ENCODE measurements around the gene DKK3. TPM values are rescaled to one million over a fixed set of nuclear protein-coding genes. Genes with fewer than 3 reads are reported as not detected.
A peak's percentile ranks its signal among the peaks of the same experiment; 100 is the strongest.

Gene DKK3
- total and polyA plus RNA-seq, 4 donors = 3.1 to 9.9 (median 7.1) TPM

DNA sequence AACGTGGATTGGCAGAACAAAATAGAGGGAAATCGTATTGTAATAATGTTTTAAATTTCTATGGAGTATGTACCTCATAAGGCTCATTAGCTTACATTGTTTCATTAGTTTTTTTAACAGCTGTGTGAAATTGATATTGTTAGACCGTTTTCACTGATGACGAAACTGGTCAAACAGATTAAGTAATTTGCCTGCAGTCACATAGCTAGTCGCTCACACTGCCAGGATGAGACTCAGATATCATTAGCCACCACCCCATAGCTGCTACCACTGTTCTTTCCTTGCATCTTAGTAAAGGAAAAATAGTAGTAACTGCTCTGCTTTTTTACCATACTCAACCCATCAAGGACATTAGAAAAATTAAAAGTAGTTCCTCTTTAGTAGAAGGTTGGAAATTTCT, 64.0 kb downstream of the DKK3 start:
- H3K4me1 ChIP-seq (ENCODE audit: control insufficient read depth in 4 of 4, insufficient read depth in 4 of 4, low read length in 3 of 4) = peaks cover 5 to 32% (median 13%) of the 10 kb centered on the region in 4 donors
- no peaks in the 10 kb centered on the region for H3K27me3 ChIP-seq (ENCODE audit: control insufficient read depth in 4 of 4, insufficient read depth in 4 of 4, low read length in 3 of 4)
- no peak overlapping the region for H3K27ac ChIP-seq (ENCODE audit: low read depth in 1 of 2, low read length in 2 of 2)
- H3K4me3 ChIP-seq (ENCODE audit: low read depth in 1 of 3, low read length in 3 of 3) = no peak overlapping the region
- DNase-seq (ENCODE audit: low spot score) = no peak
- no peaks in the 10 kb centered on the region for H3K9me3 ChIP-seq (ENCODE audit: control insufficient read depth in 4 of 4, low read length in 3 of 4)
- TF ChIP-seq, protein P1, sequence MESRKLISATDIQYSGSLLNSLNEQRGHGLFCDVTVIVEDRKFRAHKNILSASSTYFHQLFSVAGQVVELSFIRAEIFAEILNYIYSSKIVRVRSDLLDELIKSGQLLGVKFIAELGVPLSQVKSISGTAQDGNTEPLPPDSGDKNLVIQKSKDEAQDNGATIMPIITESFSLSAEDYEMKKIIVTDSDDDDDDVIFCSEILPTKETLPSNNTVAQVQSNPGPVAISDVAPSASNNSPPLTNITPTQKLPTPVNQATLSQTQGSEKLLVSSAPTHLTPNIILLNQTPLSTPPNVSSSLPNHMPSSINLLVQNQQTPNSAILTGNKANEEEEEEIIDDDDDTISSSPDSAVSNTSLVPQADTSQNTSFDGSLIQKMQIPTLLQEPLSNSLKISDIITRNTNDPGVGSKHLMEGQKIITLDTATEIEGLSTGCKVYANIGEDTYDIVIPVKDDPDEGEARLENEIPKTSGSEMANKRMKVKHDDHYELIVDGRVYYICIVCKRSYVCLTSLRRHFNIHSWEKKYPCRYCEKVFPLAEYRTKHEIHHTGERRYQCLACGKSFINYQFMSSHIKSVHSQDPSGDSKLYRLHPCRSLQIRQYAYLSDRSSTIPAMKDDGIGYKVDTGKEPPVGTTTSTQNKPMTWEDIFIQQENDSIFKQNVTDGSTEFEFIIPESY (IDR thresholded peaks at IDR 0.05) = peak; percentile 22
- TF ChIP-seq HNF4A (conservative IDR thresholded peaks at IDR 0.05) (peak; percentile 15), HNF4G (IDR thresholded peaks at IDR 0.05) (no peak), YY1 (IDR thresholded peaks at IDR 0.05) (peak; percentile 28), RAD21 (IDR thresholded peaks at IDR 0.05) (peak in 1 of 2 donors; percentile 15), FOXA1 (IDR thresholded peaks at IDR 0.05) (no peak), RXRA (IDR thresholded peaks at IDR 0.05) (peak in 1 of 2 donors; percentile 7)
- TF ChIP-seq, protein P2, sequence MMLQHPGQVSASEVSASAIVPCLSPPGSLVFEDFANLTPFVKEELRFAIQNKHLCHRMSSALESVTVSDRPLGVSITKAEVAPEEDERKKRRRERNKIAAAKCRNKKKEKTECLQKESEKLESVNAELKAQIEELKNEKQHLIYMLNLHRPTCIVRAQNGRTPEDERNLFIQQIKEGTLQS (IDR thresholded peaks at IDR 0.05) = peak; percentile 55
- H3K36me3 ChIP-seq (ENCODE audit: control insufficient read depth in 4 of 4, insufficient read depth in 3 of 4, low read depth in 1 of 4, low read length in 3 of 4) = peaks cover 0 to 14% (median 8%) of the 10 kb centered on the region in 4 donors
- 53% methylated on average over 5 of the region's 5 CpGs for WGBS
- no peak overlapping the region for H3K9ac ChIP-seq (ENCODE audit: low read depth in 1 of 2, low read length in 2 of 2)

DNA sequence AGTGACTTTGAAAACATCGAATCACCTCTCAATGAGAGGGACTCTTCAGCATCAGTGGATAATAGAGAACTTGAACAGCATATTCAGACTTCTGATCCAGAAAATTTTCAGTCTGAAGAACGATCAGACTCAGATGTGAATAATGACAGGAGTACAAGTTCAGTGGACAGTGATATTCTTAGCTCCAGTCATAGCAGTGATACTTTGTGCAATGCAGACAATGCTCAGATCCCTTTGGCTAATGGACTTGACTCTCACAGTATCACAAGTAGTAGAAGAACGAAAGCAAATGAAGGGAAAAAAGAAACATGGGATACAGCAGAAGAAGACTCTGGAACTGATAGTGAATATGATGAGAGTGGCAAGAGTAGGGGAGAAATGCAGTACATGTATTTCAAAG, 65.8 kb downstream of the DKK3 start:
- DNase-seq (ENCODE audit: low spot score) = no peak
- 93% methylated on average over 3 of the region's 3 CpGs for WGBS
- no peaks in the 10 kb centered on the region for H3K9me3 ChIP-seq (ENCODE audit: control insufficient read depth in 4 of 4, low read length in 3 of 4)
- no peak overlapping the region for H3K4me3 ChIP-seq (ENCODE audit: low read depth in 1 of 3, low read length in 3 of 3)
- H3K36me3 ChIP-seq (ENCODE audit: control insufficient read depth in 4 of 4, insufficient read depth in 3 of 4, low read depth in 1 of 4, low read length in 3 of 4) = peaks cover 0 to 18% (median 13%) of the 10 kb centered on the region in 4 donors
- TF ChIP-seq, protein P3, sequence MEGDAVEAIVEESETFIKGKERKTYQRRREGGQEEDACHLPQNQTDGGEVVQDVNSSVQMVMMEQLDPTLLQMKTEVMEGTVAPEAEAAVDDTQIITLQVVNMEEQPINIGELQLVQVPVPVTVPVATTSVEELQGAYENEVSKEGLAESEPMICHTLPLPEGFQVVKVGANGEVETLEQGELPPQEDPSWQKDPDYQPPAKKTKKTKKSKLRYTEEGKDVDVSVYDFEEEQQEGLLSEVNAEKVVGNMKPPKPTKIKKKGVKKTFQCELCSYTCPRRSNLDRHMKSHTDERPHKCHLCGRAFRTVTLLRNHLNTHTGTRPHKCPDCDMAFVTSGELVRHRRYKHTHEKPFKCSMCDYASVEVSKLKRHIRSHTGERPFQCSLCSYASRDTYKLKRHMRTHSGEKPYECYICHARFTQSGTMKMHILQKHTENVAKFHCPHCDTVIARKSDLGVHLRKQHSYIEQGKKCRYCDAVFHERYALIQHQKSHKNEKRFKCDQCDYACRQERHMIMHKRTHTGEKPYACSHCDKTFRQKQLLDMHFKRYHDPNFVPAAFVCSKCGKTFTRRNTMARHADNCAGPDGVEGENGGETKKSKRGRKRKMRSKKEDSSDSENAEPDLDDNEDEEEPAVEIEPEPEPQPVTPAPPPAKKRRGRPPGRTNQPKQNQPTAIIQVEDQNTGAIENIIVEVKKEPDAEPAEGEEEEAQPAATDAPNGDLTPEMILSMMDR (IDR thresholded peaks at IDR 0.05; ENCODE audit: low read depth, low read length, missing input control) = no peak
- TF ChIP-seq GABPA (IDR thresholded peaks at IDR 0.05 in 1 of 2, conservative IDR thresholded peaks at IDR 0.05 in 1 of 2) = no peak
- no peak for TF ChIP-seq SP1 (IDR thresholded peaks at IDR 0.05)
- TF ChIP-seq JUND (IDR thresholded peaks at IDR 0.05) = no peak
- TF ChIP-seq FOXA1 (IDR thresholded peaks at IDR 0.05) = no peak
- TF ChIP-seq HNF4G (IDR thresholded peaks at IDR 0.05) = no peak
- peaks cover 0 to 21% (median 4%) of the 10 kb centered on the region in 4 donors for H3K4me1 ChIP-seq (ENCODE audit: control insufficient read depth in 4 of 4, insufficient read depth in 4 of 4, low read length in 3 of 4)
- H3K27ac ChIP-seq (ENCODE audit: low read depth in 1 of 2, low read length in 2 of 2) = no peak overlapping the region
- H3K9ac ChIP-seq (ENCODE audit: low read depth in 1 of 2, low read length in 2 of 2) = no peak overlapping the region
- H3K27me3 ChIP-seq (ENCODE audit: control insufficient read depth in 4 of 4, insufficient read depth in 4 of 4, low read length in 3 of 4) = no peaks in the 10 kb centered on the region

DNA sequence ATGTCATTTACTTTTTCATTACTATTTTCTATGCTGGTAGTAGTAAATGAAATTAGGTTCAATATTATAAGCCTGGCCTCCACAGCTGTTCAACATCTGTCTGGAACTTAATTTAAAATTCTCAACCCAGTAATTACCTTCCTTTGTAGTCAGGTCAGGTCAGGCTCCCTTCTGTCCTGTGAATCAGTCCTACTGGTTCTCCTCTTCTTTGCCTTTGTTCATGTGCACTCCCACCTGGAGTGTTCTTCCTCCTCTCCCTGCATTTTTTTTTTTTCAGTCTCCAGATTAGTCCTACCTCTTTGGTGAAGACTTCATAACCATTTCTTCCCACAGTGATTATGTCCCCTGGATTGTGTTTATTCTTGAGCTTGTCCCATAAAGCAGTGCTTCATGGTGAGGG, 67.9 kb downstream of the DKK3 start:
- peaks cover 0 to 24% (median 14%) of the 10 kb centered on the region in 4 donors for H3K36me3 ChIP-seq (ENCODE audit: control insufficient read depth in 4 of 4, insufficient read depth in 3 of 4, low read depth in 1 of 4, low read length in 3 of 4)

More for the DNA sequence above, 67.9 kb downstream of the DKK3 start:
- Histone ChIP-seq H3K27ac (ENCODE audit: low read depth in 1 of 2, low read length in 2 of 2) (no peak overlapping the region), H3K4me1 (ENCODE audit: control insufficient read depth in 4 of 4, insufficient read depth in 4 of 4, low read length in 3 of 4) (peaks cover 0 to 18% (median 0%) of the 10 kb centered on the region in 4 donors), H3K27me3 (ENCODE audit: control insufficient read depth in 4 of 4, insufficient read depth in 4 of 4, low read length in 3 of 4) (no peaks in the 10 kb centered on the region), H3K9me3 (ENCODE audit: control insufficient read depth in 4 of 4, low read length in 3 of 4) (no peaks in the 10 kb centered on the region), H3K4me3 (ENCODE audit: low read depth in 1 of 3, low read length in 3 of 3) (no peak overlapping the region), H3K9ac (ENCODE audit: low read depth in 1 of 2, low read length in 2 of 2) (no peak overlapping the region)
- DNase-seq (ENCODE audit: low spot score) = no peak
- TF ChIP-seq, protein P4, sequence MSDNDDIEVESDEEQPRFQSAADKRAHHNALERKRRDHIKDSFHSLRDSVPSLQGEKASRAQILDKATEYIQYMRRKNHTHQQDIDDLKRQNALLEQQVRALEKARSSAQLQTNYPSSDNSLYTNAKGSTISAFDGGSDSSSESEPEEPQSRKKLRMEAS (IDR thresholded peaks at IDR 0.05) = no peak
